Cerebellar nuclear complex (tissue), 1 donor: ENCODE data around the gene KIF11.
"Not testable (repeated sequence)": the region's sequence is repeated elsewhere in the genome, so short reads cannot be mapped to it uniquely, and the experiment has no call there.

ENCODE experiments used
- DNase-seq, 2 experiments: peaks; one replicate each; lab custom pipeline; 2025; lab: John Stamatoyannopoulos, UW

Gene KIF11

DNA sequence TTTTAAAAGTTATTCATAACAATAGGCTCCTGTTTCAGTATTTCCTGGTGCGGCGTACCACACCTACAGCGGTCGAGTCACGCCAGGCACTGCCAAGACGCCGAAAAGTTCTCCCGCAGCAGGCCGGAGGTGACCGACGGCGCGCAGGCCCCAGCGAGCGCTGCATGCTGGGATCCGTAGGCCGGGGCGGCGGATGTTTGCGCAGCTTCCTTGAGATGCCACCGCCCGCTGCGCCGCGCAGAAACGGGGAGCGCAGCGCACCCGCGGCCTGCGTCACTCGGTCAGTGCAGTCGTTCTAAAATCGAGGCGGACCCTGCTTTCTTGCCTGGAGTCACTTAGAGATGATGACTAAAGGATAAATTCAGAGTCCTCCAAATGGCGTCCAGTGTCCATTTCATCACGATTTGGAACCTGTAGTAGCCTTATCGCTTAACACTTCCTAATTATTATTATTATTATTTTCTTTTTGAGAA is 1.3 kb upstream of the KIF11 start:
- peak in 1 of 2 experiments; percentile 33 for DNase-seq

DNA sequence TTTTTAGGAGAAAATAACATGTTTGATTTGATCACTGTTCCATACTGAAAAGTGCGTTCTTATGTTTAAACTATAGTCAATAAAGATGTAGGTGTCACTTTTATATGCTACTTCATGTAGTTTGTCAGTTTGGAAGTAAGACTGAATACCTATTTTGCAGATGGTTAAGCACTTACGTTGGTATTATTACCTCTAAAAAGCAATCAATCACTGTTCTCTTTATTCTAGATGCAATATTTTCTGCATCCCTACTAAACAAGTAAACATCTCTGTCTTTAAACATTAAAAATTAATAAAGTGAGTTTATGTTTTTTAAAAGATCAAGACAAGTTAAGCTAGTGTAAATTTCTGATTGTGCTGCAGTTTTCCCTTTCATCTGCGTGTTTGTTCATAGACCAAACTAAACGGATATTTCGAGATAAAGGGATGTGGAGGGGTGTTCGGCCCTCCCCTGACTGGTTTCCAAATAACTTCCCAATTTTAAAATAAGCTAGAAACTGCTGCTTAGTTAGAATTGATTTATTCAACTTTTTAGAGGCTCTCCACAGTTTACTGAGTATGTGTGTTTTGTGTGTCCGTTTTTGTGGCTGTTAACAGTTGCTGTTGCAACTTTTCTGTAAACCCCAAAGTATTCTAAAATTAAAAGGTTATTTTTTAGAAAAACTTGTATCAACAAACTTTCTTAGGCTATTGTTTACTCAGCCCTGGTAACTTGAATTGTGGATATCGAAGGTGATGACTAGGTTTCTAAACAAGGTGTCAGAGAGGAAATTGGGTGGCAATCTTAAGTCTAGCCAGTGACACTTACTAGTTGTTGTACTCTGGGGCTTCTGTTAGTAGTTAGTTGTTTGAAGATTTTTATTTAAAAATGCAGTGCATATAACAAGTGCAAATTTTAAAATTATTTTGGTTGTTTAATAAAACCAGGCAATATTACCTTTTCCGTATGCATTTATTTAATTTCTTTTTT is 974 bp downstream of the KIF11 start:
- DNase-seq = no peak

DNA sequence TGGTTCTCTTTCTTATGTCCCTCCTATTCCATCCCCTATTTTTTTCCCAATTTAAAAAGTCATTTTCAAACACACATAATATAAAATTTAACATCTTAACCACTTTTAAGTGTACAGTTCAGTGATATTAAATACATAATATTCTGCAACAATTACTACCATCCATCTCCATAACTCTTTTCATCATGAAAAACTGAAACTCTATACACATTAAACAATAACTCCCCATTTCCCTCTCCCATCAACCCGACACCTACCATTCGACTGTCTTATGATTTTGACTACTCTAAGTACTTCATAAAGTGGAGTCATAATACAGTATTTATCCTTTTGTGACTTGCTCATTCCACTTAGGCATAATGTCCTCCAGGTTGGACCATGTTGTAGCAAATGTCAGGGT is 2.6 kb downstream of the KIF11 start:
- no peak for DNase-seq

DNA sequence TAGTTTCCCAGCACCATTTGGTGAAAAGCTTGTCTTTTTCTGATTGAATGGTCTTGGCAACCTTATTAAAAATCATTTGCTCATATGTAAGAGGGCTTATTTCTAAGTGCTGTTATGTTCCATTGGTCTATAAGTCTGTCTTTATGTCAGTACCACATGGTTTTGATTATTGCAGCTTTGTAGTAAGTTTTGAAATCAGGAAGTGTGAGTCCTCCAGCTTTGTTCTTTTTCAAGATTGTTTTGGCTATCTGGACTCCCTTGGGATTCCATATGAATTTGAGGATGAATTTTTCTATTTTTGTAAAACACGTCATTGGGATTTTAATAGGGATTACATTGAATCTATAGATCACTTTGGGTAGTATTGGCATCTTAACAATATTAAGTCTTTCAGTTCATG is 5.4 kb downstream of the KIF11 start:
- no peak for DNase-seq

DNA sequence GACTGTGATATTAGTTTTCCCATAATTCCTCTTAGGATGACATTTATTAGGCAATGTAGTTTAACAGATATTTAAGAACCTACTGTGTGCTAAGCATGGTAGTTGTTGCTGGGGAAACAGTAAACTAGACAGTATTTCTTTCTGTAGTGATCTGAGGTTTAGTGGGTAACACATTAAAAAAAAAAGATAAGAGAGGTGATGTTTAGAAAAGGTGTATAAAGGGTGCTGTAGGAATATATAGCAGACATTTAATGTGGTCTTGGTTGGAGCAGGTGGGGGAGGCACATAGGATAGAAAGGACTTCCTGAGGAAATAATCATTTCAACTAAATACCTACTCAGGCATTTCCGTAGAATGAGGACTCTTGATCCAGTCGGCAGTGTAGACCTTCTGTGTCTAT is 11.9 kb downstream of the KIF11 start:
- no peak for DNase-seq

DNA sequence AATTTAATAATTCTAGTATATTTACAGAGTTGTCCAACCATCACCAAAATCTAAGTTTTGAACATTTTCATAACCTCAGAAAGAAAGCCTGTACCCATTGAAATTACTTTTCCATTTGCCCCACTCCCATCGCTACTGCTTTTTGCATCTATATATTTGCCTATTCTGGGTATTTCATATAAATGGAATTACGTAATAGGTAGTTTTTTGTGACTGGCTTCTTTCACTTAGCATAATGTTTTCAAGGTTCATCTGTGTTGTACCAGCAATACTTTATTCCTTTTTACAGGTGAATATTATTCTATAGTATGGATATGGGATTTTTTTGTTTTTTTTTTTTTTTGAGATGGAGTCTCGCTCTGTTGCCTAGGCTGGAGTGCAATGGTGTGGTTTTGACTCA is 22.6 kb downstream of the KIF11 start:
- no peak for DNase-seq

DNA sequence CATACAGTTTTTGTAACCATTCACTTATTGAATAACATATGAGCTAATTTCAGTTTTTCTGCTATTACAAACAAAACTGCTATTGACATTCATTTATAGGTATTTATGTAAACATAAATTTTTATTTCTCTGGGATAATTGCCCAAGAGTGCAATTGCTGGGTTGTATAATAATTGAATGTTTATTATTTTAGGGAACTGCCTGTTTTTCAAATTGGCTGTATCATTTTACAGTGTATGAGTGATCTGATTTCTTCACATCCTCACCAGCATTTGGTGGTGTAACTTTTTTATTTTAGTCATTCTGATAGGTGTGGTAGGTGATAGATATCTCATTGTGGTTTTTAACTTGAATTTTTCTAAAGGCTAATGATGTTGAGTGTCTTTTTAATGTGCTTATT is 26.4 kb downstream of the KIF11 start:
- DNase-seq = no peak

DNA sequence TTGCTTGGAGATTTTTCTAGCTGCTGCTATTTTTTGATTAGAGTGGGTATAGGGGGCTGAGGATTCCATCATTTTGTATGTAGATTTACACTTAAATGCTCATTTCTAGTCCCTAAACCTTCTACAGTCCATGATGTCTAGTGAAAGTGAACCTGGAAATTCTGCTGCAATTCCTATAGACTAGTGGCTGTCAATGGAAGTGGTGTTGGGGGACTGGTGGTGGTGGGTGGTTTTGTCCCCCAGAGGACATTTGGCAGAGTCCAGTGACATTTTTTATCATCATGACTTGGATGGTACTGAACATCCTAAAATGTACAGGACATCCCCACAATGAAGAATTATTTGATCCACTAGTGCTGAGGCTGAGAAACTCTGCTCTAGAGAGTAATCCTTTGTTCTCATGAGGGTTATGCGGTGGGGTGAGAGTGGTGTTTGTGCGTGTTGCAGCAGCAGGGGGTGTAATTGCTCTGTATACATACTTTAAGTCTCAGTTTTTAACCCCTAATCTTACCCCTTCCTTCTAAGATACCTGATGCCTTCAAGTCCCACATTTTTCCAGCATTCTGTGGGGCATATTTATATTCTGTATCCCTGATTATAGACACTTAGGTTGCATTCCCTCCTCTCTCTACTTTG is 35.0 kb downstream of the KIF11 start:
- DNase-seq = no peak

DNA sequence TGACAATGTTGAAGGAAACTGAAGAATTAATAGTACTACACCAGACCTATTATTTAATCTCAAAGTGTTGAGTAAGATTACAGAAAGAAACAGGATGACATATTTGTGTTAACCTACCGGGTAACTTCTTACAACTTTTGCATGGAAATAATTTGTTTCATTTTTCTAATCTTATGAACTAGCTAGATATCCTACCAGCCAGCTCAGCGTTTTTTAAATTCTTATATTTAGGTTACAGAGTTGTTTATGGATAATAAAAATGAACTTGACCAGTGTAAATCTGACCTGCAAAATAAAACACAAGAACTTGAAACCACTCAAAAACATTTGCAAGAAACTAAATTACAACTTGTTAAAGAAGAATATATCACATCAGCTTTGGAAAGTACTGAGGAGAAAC is 37.0 kb downstream of the KIF11 start:
- DNase-seq = no peak

DNA sequence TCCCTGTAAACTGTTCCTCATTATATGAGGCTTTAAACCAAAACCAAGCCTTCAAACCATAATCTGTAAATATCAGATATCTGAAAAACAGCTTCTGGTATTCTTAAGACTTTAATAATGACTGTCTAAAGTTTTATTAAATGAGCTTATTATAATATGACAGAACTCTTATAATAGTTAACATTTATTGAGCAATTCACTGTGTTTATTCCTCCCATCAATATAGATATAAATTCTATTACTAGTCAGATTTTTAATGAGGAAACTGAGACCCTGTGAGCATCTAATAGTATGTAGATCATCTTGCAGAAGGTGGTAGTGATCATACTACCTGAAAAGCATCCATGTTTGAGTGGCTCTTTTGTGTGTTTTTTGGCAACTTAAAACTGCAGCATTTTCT is 45.1 kb downstream of the KIF11 start:
- DNase-seq = no peak

DNA sequence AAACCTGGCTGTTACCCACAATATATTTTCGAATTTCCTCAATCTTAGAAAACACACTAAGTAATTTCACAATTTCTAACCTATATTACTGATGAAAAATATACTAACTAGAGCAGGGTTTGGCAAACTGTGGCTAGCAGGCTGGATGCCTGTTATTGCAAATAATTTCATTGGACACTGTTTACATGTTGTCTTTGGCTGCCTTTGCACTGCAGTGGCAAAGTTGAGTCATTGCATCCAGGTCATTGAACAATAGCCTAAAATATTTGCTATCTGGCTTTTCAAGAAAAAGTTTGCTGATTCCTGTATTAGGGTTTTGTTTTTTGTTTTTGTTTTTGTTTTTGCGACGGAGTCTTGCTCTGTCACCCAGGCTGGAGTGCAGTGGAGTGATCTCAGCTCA is 47.2 kb downstream of the KIF11 start:
- DNase-seq = no peak

DNA sequence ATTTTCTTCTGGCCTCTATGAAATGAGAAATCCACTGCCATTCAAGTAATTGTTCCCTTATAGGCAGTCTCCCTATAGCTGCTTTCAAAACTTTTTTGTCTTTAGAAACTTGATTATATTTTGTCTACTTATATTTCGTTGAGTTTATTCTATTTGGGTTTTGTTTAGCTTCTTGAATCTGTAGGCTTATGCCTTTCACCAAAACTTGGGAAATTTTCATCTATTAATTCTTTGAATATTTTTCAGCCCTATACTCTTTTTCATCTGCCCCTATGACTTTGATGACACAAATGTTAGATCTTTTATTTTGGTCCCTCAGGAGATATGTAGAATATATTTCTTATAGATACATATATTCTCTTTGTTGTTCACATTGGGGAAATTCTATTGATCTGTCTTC is 48.6 kb downstream of the KIF11 start:
- DNase-seq = no peak

DNA sequence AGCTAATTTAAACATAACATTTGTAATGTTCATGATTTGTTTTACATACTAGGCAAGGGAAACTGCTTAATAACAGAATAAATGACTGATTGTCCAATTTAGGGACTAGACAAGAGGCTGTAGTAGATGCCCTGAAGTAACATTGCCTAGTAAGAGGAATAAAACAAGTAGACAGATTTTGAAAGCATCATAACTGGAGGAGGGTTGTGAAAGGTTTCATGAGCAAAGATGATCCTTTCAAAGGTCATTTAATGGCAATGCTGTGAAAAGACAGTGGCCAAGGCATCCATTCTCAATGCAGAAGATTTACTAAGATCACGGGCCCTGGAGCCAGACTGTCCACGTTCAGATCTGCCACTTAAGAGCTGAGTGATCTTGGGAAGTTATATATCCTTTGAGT is 52.0 kb downstream of the KIF11 start:
- no peak for DNase-seq

DNA sequence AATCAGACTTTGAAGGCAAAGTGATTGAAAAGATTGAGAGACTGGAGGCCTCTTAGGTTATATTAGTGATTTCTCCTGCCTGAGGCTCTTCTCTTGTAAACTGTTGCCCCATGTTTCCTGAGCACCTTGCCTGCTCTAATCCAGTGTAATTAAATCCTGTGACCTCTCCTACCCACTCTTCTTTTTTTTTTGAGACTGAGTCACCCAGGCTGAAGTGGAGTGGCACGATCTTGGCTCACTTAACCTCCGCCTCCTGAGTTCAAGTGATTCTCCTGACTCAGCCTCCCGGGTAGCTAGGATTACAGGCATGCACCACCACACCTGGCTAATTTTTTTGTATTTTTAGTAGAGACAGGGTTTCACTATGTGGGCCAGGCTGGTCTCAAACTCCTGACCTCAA is 57.9 kb downstream of the KIF11 start:
- not testable (repeated sequence) for DNase-seq

DNA sequence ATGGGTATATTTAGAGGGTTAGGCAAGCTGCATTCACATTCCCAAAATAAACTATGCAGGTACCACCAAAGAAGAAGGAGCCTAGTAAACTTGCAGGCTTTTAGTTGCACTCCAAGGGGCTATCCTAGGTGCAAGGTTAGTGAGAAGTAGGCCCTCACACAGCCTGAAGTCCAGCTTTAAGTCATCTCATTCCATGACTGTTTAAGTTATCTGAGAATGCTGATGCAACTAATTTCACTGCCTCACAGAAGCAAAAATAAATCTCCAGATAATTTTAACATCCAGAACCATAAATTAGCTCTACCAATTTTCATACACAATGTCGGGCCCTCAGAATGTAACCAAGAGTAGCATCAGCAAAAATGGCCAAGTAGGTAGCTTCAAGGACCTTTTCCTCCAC is 62.5 kb downstream of the KIF11 start:
- DNase-seq = no peak

DNA sequence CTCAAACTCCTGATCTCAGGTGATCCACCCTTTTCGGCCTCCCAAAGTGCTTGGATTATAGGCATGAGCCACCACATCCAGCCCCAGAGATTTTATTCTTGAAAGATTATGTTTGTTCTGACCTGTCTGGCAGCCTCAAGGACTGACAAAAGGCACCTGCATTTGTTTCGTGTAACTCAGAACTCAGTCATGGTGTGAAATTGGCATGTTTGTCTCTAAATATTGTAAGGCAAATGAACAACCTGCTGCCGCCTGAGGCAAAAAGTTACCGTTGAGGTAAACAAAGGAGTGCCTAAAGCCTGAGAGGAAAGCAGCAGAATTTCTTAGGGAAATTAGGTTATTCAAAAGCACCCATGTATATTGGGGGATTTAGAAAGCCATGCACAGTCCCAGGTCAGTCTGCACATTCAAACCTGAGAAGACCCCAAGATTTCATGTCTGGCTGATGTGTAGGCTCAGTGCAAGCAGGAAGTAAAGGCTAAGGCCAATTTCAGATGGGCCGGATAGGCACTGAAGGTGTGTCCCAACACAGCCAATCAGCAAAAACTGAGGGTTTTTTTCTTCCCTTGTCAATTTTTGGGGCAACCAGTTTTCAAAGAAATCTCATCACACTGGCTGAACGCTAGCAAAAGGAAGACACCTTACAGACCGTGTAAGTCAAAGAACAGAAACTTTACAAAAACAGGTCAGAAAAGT is 63.5 kb downstream of the KIF11 start:
- DNase-seq = no peak

DNA sequence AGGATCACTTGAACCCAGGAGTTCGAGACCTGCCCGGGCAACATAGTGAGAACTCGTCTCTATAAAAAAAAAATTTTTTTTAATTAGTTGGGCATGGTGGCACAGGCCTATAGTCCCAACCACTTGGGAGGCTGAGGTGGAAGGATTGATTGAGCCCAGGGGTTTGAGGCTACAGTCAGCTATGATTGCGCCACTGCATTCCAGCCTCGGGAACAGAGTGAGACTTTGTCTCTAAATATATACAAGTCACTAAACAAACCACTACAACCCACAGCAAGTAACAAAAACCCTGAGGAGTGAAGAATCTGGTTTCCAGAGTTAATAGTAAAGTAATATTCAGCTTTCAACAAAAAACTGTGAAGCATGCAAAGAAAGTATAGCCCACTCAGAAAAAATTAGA is 64.1 kb downstream of the KIF11 start:
- no peak for DNase-seq

DNA sequence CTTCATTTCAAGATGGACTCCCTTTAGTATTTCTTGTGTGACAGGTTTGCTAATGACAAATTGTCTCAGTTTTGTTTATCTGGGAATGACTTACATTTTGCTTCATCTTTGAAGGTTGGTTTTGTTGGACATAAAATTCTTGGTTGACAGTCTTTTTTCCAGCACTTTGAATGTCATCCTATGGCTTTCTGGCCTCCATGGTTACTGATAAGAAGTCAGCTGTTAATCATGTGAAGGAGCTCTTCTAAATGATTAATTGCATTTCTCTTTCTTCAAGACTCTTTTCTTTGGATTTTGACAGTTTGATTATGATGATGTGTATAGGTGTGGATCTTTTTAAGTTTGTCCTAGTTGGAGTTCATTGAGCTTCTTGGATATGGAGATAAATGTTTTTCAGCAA is 69.9 kb downstream of the KIF11 start:
- no peak for DNase-seq

DNA sequence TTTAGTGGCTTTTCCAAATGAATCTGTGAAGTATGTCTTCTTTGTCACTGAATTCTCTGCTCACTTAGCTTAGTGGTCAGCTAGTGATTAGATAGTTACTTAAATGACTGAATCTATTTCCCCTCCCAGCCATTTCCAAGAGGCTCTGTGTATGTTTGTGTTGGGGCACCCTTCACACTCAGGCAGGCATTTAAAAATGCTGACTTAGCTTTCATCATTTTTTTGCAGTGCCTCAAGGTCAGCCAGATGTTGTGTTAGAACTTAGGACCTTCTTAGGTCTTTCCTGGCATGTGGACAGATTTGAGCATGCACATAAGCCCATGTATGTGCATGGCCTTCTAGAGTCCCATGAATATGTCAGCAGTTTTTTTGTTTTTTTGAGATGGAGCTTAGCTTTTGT is 71.4 kb downstream of the KIF11 start:
- no peak for DNase-seq

DNA sequence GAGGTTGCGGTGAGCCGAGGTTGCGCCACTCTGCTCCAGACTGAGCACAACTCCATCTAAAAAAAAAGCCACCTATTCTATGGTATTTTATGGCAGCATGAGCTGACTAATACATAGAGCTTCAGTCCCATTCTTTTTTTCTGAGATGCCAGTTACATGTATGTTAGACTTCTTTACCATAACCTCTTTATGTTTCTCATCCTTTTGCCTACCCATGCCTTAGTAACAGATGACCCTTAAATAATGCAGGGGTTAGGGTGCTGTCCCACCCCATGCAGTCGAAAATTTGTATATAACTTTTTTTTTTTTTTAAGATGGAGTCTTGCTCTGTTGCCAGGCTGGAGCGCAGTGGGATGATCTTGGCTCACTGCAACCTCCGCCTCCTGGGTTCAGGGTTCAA is 74.1 kb downstream of the KIF11 start:
- DNase-seq = no peak

DNA sequence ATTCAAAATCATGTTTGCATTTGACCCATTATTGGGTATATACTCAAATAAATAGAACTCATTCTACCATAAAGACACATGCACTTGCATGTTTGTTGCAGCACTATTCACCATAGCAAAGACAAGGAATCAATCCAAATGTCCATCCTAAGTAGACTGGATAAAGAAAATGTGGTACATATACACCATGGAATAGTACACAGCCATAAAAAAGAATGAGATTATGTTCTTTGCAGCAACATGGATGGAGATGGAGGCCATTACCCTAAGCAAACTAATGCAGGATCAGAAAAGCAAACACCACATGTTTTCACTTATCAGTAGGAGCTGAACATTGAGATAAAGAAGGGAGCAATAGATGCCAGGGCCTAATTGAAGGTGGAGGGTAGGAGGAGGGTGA is 84.8 kb downstream of the KIF11 start:
- no peak for DNase-seq

DNA sequence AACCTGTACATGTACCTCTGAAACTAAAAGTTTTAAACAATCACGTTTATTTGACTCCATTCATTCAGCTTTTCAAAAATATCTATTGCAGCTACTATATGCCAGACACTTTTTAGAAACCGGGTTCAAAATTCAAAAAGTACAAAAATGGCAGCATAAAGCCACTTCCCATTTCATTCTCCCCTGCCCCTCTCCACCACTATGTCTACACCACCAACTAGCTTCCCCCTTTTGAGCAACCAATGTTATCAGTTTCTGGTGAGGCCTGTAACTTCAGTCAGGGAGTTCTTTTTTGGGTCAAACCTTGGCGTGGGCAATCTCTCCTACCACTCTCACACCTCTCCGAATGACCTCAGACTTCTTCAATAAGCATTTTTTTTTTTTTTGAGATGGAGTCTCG is 85.3 kb downstream of the KIF11 start:
- no peak for DNase-seq

DNA sequence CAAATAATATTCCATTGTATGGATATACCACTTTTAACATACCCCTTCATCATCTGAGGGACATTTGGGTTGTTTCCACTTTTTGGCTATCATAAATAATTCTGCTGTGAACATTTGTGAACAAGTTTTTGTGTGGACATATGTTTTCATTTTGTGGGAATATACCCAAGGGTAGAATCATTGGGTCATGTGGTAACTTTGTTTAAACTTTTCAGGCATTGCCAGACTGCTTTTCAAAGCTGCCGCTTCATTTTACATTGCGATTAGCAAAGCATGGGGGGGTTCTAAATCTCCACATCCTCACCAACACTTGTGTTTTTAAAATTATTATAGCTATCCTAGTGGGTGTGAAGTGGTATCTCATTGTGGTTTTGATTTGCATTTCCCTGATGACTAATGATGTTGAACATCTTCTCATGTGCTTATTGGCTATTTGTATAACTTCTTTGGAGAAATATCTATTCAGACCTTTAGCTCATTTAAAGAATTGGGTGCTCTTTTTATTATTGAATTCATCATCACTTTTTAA is 88.4 kb downstream of the KIF11 start:
- no peak for DNase-seq
